Breast epithelium (tissue), 3 donors: ENCODE measurements around the gene TMEM82.

Source experiments
- POLR2A ChIP-seq: fragments of 450-650 bp; IDR thresholded peaks from one replicate; pipeline ENCODE4 v1.6.1; 2016; ENCODE audit warnings: antibody characterized with exemption, mild to moderate bottlenecking, moderate library complexity
- TF ChIP-seq, protein P1 (sequence below), 3 donors: fragments of 450-650 bp; IDR thresholded peaks; one replicate each; pipeline ENCODE4 v1.5.1; 2016 to 2017; ENCODE audit warnings: antibody characterized with exemption in 3 of 3, mild to moderate bottlenecking in 3 of 3, moderate library complexity in 3 of 3

DNA sequence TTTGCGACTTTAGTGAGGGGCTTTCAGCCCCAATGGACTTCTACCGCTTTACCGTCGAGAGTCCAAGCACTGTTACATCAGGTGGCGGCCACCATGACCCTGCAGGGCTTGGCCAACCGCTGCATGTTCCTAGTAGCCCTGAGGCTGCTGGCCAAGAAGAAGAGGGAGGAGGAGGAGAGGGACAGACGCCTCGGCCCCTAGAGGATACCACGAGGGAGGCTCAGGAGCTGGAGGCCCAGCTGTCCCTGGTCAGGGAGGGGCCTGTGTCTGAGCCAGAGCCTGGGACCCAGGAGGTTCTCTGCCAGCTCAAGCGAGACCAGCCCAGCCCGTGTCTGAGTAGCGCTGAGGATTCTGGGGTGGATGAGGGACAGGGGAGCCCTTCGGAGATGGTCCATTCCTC is 14.9 kb upstream of the TMEM82 start:
- no peak for TF ChIP-seq POLR2A
- TF ChIP-seq, protein P1, sequence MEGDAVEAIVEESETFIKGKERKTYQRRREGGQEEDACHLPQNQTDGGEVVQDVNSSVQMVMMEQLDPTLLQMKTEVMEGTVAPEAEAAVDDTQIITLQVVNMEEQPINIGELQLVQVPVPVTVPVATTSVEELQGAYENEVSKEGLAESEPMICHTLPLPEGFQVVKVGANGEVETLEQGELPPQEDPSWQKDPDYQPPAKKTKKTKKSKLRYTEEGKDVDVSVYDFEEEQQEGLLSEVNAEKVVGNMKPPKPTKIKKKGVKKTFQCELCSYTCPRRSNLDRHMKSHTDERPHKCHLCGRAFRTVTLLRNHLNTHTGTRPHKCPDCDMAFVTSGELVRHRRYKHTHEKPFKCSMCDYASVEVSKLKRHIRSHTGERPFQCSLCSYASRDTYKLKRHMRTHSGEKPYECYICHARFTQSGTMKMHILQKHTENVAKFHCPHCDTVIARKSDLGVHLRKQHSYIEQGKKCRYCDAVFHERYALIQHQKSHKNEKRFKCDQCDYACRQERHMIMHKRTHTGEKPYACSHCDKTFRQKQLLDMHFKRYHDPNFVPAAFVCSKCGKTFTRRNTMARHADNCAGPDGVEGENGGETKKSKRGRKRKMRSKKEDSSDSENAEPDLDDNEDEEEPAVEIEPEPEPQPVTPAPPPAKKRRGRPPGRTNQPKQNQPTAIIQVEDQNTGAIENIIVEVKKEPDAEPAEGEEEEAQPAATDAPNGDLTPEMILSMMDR (IDR thresholded peaks at IDR 0.05) = no peak
